HG03469 (cell line): ENCODE data around the gene GRIA1.
"Not testable (repeated sequence)": the region's sequence is repeated elsewhere in the genome, so short reads cannot be mapped to it uniquely, and the experiment has no call there.

Experiments
- ATAC-seq: cut with Tn5 transposase; IDR thresholded peaks from one replicate; pipeline ENCODE4 v1.9.1; 2021; ENCODE audit warnings: mild to moderate bottlenecking, moderate library complexity, moderate number of reproducible peaks; ENCODE audit not compliant: unreplicated experiment

GRIA1 gene

GRCh38 chr5:153711755-153712154 lies 221.3 kb downstream of the GRIA1 start:
- ATAC-seq, result no peak

- ATAC-seq, result no peak
Observed at GRCh38 chr5:153712946-153713345, 222.5 kb downstream of the GRIA1 start.

DNA sequence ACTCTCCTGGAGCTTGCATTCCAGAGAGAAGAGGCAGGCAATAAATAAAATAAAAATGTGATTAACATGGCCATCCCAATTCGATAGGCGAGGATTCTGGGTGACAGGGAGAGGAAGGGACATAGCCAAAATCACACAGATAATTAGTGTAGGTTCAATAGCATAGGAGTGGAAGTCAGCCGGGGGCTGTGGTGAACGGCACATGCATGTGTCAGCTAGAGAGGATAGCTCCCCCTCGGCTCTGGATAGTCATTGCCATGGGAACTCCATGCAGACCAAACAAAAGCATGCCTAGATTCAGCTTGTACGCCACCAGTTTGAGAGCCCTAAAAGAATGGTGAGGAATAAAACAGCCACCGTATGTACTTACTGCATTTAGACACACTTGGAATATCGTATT lies 223.5 kb downstream of the GRIA1 start:
- ATAC-seq, result no peak

DNA sequence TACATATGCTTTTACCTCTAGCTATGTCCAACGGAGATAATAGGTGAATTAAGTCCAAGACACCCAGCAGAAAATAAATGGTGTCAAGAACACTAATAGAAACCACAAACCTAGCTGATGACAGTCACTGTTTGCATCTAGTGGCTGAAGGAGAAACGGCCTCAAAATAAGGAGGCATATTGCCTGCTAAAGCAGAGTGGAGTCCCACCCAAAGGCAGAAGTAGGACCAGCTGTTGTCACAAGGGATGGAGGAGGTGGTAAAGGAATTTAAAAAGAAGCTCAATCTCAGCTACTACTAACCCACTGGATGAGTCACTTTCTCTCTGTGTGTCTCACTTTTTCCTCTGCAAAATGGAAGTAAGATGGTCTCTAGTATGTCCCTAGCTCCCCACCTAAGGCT lies 224.3 kb downstream of the GRIA1 start:
- no peak for ATAC-seq

DNA sequence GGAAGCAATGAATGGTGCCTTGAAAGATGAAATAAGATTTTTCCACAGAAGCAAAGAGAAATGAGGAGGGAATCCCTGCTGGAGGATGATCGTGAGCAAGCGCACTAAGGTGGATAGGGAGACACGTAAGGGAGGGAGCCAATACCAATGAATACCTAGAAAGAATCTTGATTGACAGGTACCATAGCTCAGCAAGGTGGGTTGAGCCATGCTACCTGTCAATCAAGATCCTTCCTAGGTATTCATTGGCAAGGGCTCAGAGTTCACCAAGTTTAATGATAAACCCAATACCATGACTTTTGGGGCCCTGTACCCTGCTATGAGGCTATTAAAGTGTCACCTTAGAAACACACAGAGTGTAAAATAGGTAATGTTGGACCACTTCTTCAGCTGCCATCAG lies 226.8 kb downstream of the GRIA1 start:
- no peak for ATAC-seq

- no peak for ATAC-seq
Observed at GRCh38 chr5:153718713-153719112, 228.2 kb downstream of the GRIA1 start.

- no peak for ATAC-seq
Observed at GRCh38 chr5:153719324-153719723, 228.9 kb downstream of the GRIA1 start.

DNA sequence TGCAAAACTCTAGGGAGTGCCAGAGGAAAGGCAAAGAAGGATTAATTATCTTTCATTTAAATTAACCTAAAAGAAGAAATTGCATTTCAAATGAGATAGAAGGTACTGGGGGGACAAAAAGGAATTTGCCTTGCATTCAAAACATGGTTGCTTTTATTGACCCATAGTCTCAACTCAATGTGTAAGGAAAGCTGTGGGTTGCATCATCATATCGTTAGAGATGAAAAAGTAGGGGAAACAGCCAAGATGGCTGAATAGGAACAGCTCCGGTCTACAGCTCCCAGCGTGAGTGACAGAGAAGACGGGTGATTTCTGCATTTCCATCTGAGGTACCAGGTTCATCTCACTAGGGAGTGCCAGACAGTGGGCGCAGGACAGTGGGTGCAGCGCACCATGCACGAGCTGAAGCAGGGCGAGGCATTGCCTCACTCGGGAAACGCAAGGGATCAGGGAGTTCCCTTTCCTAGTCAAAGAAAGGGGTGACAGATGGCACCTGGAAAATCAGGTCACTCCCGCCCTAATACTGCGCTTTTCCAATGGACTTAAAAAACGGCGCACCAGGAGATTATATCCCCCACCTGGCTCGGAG lies 232.6 kb downstream of the GRIA1 start:
- not testable (repeated sequence) for ATAC-seq

DNA sequence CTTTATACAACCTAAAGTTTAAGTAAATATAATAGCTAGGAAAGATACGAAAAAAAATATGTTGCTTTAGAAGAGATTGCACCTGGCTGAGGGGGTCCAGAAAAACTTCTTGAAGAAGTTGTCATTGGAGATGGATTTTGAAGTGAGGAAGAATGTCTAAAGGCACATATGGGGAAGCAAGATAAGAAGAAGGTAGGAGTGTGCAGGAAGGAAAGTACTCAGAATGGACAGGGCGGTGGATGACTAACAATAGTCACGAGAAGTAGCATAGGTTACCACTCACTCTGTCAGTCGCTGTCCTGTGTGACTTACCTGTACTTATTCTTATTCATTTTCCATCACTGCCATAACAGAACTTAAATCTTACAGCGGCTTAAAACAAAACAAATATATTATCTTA lies 251.6 kb downstream of the GRIA1 start:
- ATAC-seq, result no peak

- ATAC-seq, result no peak
Observed at GRCh38 chr5:153744751-153745150, 254.3 kb downstream of the GRIA1 start.

DNA sequence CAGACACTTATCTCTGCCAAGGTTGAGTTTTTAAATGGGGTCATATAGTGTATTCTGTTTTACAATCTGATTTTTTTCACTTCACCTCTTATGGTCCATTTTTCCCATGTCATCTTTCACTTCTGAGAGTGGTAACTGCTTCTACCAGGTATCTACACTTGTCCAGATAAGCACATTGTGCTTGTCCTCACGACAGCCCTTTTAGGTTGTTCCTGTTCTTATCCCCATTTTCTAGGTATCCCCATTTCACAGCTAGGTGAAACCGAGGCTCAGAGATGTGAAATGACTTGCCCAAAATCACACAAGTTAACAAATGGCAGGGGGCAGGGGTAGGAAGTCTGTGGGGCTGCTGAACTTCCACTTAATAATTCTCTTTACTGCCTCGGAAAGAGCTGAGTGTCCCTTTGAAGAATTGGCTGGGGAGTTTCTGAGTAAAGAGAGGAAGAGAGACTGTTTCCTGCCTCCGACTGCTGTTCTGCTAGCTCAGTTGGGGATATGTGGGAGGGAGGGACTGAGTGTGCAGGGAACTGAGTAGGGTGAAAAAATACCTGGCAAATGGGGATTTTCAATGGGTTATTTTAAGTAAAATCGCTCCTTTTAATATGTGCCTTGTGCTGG lies 255.4 kb downstream of the GRIA1 start:
- ATAC-seq, result no peak

DNA sequence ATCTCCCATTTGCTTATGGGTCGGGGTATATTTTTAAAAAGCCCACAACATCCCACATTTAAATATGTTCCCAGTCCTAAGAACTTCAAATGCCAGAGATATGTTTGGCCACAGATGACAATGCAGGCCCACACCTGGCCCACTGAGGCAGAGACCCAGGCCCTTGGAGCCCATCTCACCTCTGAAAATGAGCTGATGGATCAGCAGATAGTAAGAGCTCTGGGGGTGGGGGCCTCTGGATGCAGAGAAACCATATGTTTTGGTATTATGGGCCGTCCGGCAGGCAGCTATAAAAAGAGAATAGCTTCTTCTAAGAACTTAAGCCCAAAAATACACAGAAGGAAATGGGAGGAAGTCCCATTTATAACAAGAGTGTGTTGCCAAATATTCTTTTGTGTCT lies 256.0 kb downstream of the GRIA1 start:
- no peak for ATAC-seq

DNA sequence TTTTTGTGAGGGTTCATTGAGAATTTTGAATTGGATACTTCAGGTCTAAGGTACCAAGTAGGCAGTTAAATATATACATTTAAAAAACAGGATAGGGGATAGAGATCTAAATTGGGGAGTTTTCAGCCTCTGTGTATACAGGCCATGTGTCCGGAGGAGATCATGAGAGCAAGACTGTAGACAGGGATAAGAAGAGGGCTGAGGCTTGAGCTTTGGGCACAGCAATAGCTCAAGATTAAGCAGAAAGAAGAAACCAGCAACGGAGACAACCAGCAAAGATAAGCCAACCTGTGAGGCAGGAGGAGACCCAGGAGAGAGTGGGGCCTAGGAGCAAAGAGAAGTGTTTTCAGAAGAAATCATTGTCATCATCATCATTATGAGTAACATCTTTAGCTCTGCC lies 258.4 kb downstream of the GRIA1 start:
- ATAC-seq, result no peak

DNA sequence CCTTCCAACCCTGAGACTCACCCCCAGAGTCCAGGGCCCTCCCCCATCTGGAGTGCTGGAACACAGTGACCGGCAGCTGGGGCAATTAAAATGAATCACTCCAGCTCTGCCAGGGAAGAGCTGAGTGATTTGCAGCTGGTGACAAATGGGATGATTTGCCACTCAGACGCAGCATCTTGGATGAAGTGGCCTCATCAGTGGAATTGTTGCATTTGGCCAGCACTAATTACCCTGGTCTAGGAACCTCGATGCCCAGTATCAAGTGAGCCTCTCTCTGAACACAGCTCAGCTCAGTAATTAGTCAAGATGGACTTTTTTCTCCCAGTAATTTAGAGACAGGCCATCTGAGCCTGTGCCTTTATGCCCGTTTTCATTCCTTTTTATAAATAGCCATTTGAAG lies 259.5 kb downstream of the GRIA1 start:
- ATAC-seq, result no peak

GRCh38 chr5:153751251-153751650 lies 260.8 kb downstream of the GRIA1 start:
- ATAC-seq, result no peak

- no peak for ATAC-seq
Observed at GRCh38 chr5:153752890-153753289, 262.4 kb downstream of the GRIA1 start.

DNA sequence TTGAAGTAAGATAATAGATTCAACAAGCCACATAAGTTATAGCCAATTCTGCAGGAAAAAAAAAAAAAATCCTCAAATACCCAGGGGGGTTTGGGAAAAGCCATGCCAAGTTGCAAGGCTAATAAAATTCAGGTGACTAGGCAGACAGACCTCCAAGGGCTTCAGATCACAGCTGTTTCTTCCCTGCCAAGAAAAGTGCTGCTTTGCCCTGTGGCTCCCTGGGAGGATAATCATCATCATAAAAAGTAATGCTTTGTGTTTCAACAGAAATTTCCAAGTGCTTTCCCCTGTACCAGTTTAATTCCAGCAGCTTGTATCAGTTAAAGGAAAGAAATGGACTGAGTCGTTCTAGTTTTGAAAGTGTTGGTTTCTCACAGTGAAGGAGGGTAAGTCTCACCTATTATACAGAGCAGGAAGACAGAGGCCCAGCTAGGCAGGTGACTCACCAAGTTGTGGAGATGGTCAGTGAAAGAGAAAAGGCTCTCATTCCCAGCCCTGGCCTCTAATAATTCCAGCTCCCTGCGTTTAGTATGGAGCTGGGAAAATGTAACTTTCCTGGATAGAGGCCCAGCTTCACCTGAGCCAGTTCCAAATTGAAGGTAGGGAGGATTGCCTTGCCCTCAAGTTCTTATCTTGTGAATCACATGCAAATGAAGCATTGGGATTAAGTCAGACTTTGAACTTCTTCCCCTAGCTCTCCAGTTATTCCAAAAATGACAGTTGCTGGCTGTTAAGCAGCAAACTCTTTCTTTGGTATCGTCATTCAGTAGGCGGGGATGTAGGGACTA lies 263.4 kb downstream of the GRIA1 start:
- ATAC-seq, result no peak

- ATAC-seq, result no peak
Observed at GRCh38 chr5:153755913-153756500, 265.5 kb downstream of the GRIA1 start.

DNA sequence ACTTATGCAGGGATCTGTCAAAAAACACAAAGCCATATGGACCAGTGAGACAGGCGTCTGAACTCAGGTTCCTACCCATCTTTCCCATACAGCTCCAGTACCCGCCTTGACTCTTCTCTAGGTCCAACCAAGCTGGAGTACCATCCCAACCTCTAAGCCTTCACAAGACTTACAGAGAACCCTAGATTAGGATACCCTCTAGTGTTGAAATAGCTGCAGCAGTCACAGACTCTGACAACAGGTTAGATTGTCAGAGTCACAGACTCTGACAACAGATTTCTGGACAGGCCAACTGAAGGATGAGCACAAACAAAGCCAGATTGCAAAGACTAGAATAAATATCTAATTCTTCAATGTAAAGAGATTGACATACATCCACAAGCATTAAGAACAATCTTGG lies 266.1 kb downstream of the GRIA1 start:
- no peak for ATAC-seq

- ATAC-seq, result no peak
Observed at GRCh38 chr5:153765987-153766386, 275.5 kb downstream of the GRIA1 start.

- ATAC-seq, result no peak
Observed at GRCh38 chr5:153767221-153768188, 277.0 kb downstream of the GRIA1 start.
